Measurements from ENCODE around the gene BBS2. TPM values are rescaled to one million over a fixed set of nuclear protein-coding genes. Genes with fewer than 3 reads are reported as not detected.
A peak's percentile ranks its signal among the peaks of the same experiment; 100 is the strongest.

Gene BBS2
- total and polyA plus RNA-seq, 11 donors: 12.2 to 76.2 (median 43.1) TPM

DNA sequence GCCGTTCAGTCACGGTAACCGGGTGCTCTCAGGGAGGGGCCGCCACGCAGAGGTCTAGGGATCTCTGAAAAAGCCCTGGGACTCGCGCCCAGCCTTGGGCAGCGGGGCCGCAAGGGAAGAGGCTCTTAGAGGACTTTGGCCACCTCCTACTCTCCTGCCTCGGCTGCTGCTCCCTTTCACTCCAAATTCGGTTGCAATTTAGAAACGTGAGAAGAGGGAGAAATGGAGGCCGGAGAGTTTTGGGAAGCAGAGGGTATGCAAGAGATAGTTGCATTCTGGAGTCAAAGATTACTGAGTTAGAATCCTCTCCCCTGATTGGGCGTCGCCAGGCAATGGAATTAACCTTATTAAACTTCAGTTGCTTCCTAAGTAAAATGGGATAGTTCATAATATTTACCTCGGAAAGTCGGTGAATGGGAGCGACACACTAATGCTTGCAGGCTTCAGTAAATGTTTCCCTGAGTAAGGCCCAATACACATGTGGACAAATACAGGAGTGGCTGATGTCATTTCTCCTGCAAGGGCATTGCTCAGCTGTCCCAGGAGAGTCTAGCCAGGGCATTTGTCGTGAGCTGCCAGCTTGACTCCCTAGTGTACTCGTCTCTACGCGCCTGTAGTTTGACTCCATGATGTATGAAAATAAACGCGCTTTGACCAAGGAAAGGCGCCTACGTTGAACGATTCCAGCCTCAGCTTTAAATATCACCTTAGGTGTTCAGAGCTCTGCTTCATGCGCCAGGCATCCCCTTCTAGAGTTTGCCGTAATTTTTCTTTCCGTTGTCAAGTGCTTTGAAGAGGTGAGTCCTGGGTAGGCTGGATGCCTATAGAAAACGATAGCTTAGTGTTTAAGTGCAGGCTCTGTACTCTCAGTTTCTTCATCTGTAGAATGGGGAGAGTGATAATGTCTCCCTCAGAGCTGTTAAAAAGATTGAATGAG lies 67.8 kb downstream of the BBS2 start:
- Histone ChIP-seq H3K4me1 (peaks cover 0 to 48% (median 36%) of the 10 kb centered on the region in 12 donors), H3K9me3 (no peaks in the 10 kb centered on the region), H3K27ac (peak overlapping the region; percentile 35 to 90 (median 86)), H3K36me3 (peaks cover 0 to 48% (median 41%) of the 10 kb centered on the region in 9 donors), H3K27me3 (no peaks in the 10 kb centered on the region), H3K4me3 (peak overlapping the region; percentile 65 to 98 (median 88))
- DNase-seq: peak in 4 of 5 donors; percentile 41 to 71 (median 46)
- ATAC-seq: peak; percentile 60 to 76 (median 69)
- 5 to 10% (median 6%) methylated on average over 25 to 31 of the region's 31 CpGs for WGBS, 4 donors
- TF ChIP-seq, protein P1, sequence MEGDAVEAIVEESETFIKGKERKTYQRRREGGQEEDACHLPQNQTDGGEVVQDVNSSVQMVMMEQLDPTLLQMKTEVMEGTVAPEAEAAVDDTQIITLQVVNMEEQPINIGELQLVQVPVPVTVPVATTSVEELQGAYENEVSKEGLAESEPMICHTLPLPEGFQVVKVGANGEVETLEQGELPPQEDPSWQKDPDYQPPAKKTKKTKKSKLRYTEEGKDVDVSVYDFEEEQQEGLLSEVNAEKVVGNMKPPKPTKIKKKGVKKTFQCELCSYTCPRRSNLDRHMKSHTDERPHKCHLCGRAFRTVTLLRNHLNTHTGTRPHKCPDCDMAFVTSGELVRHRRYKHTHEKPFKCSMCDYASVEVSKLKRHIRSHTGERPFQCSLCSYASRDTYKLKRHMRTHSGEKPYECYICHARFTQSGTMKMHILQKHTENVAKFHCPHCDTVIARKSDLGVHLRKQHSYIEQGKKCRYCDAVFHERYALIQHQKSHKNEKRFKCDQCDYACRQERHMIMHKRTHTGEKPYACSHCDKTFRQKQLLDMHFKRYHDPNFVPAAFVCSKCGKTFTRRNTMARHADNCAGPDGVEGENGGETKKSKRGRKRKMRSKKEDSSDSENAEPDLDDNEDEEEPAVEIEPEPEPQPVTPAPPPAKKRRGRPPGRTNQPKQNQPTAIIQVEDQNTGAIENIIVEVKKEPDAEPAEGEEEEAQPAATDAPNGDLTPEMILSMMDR (IDR thresholded peaks at IDR 0.05): no peak
- no peak for TF ChIP-seq POLR2A (IDR thresholded peaks at IDR 0.05)
- intact Hi-C loops (cut with DNase I): no loop called here

- intact Hi-C loops (cut with DNase I): no loop called here
- peak; percentile 99 for ATAC-seq
- peak within 1 kb of the TSS; percentile 65 to 98 (median 88) for H3K4me3 ChIP-seq
- H3K4me1 ChIP-seq: peaks cover 0 to 48% (median 36%) of the 10 kb centered on the region in 12 donors
- peak; percentile 95 to 97 (median 96) for DNase-seq
- no peaks in the 10 kb centered on the region for H3K27me3 ChIP-seq
- H3K27ac ChIP-seq: peak within 1 kb of the TSS; percentile 39 to 90 (median 86)
- TF ChIP-seq POLR2A (IDR thresholded peaks at IDR 0.05): peak in 1 of 2 donors; percentile 67
- TF ChIP-seq, protein P1 (IDR thresholded peaks at IDR 0.05): peak in 3 of 12 donors; percentile 3 to 17 (median 9)
- H3K9me3 ChIP-seq: no peaks in the 10 kb centered on the region
- H3K36me3 ChIP-seq: peaks cover 0 to 48% (median 41%) of the 10 kb centered on the region in 9 donors
- WGBS, 4 donors: 0 to 1% (median 1%) methylated on average over 42 to 56 of the region's 56 CpGs
Measured at GRCh38 chr16:56450986-56451752, 68.7 kb downstream of the BBS2 start, which contains the start of the genes NUDT21 and OGFOD1. TSS of gene NUDT21 (minus strand) at chr16:56451332. CDS start at chr16:56451202, 130 bp downstream. TSS of gene OGFOD1 (plus strand) at chr16:56451554. CDS start at chr16:56451613, 59 bp downstream.

DNA sequence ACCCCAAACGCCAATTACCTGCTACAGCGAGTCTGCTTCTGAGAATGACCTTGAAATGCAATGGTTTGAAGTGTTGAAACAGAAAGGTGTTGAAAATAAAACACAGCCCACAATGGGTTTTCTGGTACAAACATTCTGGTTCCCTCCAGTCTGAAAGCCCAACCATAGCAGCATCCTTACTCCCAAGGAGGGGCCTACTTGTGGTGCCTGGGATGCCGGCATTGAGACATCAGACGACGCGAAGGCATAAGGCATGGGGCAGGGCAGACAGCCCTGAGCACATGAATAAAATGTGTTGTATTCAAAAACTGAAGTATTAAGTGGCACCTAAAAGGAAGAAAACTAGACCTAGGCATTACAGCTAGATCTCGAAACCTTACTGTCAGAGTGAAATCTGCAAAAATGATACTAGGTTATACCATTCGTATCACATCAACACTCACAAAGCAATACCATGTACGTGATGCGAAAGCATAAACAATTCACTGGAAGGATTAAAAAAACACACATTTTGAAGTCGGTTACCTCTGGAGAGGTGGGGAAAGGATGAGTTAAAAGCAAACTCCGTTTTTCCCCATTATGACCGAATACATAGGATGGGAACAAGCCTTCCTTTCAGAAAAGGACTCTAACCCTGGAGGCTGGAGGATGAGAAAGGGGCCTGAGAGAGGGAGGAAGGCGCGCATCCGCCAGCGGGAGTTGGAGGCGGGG lies 69.4 kb downstream of the BBS2 start:
- peak overlapping the region; percentile 65 to 98 (median 88) for H3K4me3 ChIP-seq
- H3K27ac ChIP-seq: peak overlapping the region; percentile 39 to 90 (median 86)
- peaks cover 0 to 48% (median 39%) of the 10 kb centered on the region in 9 donors for H3K36me3 ChIP-seq
- H3K27me3 ChIP-seq: no peaks in the 10 kb centered on the region
- TF ChIP-seq POLR2A (IDR thresholded peaks at IDR 0.05): no peak
- TF ChIP-seq, protein P1 (IDR thresholded peaks at IDR 0.05): no peak
- intact Hi-C loops (cut with DNase I): no loop called here
- DNase-seq (no peak), ATAC-seq (peak in 2 of 4 donors; percentile 13 to 25)
- H3K4me1 ChIP-seq: peaks cover 0 to 48% (median 36%) of the 10 kb centered on the region in 12 donors
- H3K9me3 ChIP-seq: no peaks in the 10 kb centered on the region
- 5 to 8% (median 6%) methylated on average over 18 of the region's 18 CpGs for WGBS, 4 donors
